ENCODE data around the gene SUPT5H. TPM values are rescaled to one million over a fixed set of nuclear protein-coding genes. Genes with fewer than 3 reads are reported as not detected.

SUPT5H gene
- total and polyA plus RNA-seq, 2 of the 13 experiments (the other 11 are each of a cell fraction or from before 2014, with no cell fraction given) = 48.2 to 51.7 TPM

GRCh38 chr19:39524495-39524894 lies 79.1 kb downstream of the SUPT5H start:
- 77% methylated on average over 8 of the region's 8 CpGs for WGBS (ENCODE audit: low lambda C conversion rate)
- CTCF ChIA-PET (ENCODE audit: low intra/inter-chr PET ratio, low total read pairs) = no interaction called here
- ATAC-seq (peak; percentile 39; the same call in 1 of the 3 replicates), DNase-seq (ENCODE audit: low spot score) (peak; percentile 50), FAIRE-seq (no peak)
- H3K27ac ChIP-seq (ENCODE audit: extremely low read length, insufficient read depth, low read length) = no peak overlapping the region
- POLR2A ChIA-PET = interaction anchor here (0.6 kb wide), 1 partner anchor 10 kb away, joined by 3 read pairs; no protein-coding TSS in a partner anchor
- intact Hi-C loops (cut with micrococcal nuclease; ENCODE audit: unreplicated experiment) = no loop called here
- no TSS peak for BruUV-seq (replicated peaks)
- no peaks in the 10 kb centered on the region for H3K36me3 ChIP-seq (replicated peaks in 1 of 2; ENCODE audit: control insufficient read depth in 1 of 2, insufficient read depth in 2 of 2, low read length in 2 of 2)
- no peak overlapping the region for H3K4me2 ChIP-seq (ENCODE audit: low read depth, low read length)
- H3K9me3 ChIP-seq (ENCODE audit: low read length) = no peaks in the 10 kb centered on the region
- TF ChIP-seq NBN (conservative IDR thresholded peaks at IDR 0.05) (no peak), ZNF644 (CRISPR knock-in tag; IDR thresholded peaks at IDR 0.05; ENCODE audit: low read depth) (0 out of 2 replicates have a peak, but pooled peaks have one; percentile 29), HNF4A (CRISPR knock-in tag; IDR thresholded peaks at IDR 0.05) (peak; percentile 51), RFX1 (IDR thresholded peaks at IDR 0.05) (no peak)
- TF ChIP-seq, protein P1, sequence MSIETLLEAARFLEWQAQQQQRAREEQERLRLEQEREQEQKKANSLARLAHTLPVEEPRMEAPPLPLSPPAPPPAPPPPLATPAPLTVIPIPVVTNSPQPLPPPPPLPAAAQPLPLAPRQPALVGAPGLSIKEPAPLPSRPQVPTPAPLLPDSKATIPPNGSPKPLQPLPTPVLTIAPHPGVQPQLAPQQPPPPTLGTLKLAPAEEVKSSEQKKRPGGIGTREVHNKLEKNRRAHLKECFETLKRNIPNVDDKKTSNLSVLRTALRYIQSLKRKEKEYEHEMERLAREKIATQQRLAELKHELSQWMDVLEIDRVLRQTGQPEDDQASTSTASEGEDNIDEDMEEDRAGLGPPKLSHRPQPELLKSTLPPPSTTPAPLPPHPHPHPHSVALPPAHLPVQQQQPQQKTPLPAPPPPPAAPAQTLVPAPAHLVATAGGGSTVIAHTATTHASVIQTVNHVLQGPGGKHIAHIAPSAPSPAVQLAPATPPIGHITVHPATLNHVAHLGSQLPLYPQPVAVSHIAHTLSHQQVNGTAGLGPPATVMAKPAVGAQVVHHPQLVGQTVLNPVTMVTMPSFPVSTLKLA (IDR thresholded peaks at IDR 0.05) = peak; percentile 38; the same call in 1 of the 2 replicates
- in situ Hi-C loops (cut with HindIII; ENCODE audit: extremely low pct_ligation_motif_present, low pct_unique_long_range_greater_than_20kb) = no loop called here
- no peak overlapping the region for H3K9ac ChIP-seq (ENCODE audit: insufficient read depth, low read depth, low read length)
- no peaks in the 10 kb centered on the region for H4K20me1 ChIP-seq (ENCODE audit: insufficient read depth, low read length)
- H3K79me2 ChIP-seq (ENCODE audit: insufficient read depth, low read length) = no peaks in the 10 kb centered on the region
- H3K4me1 ChIP-seq (ENCODE audit: insufficient read depth, low read length) = peaks cover 23% of the 10 kb centered on the region
- H3K4me3 ChIP-seq (replicated peaks in 1 of 3; ENCODE audit: insufficient read depth in 1 of 3, low read depth in 2 of 3, low read length in 3 of 3) = no peak overlapping the region
- no peak overlapping the region for H2AFZ ChIP-seq (ENCODE audit: low read length)
- no peaks in the 10 kb centered on the region for H3K27me3 ChIP-seq (ENCODE audit: control insufficient read depth in 1 of 2, insufficient read depth in 2 of 2, low read length in 2 of 2)

DNA sequence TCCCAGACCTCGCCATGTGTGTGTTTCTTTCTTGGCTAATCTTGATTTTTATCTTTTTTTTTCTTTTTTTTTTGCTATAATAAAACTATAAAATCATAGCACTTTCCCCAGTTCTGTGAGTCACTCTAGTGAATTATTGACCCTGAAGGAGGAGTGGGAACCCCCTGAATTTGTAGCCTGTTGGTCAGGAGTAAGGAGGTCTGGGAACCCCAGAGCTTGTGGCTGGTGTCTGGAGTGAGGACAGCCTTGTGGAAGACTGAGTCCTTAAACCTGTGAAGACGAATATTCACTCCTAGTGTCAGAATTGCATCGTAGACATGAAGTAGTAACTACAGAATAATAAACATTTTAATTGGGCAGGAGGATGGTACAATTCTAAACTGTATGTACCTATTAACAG lies 79.8 kb downstream of the SUPT5H start:
- in situ Hi-C loops (cut with HindIII; ENCODE audit: extremely low pct_ligation_motif_present, low pct_unique_long_range_greater_than_20kb) (no loop called here), intact Hi-C loops (cut with micrococcal nuclease; ENCODE audit: unreplicated experiment) (no loop called here)
- Histone ChIP-seq H3K79me2 (ENCODE audit: insufficient read depth, low read length) (no peaks in the 10 kb centered on the region), H3K9me3 (ENCODE audit: low read length) (no peaks in the 10 kb centered on the region), H3K4me3 (replicated peaks in 1 of 3; ENCODE audit: insufficient read depth in 1 of 3, low read depth in 2 of 3, low read length in 3 of 3) (no peak overlapping the region), H3K36me3 (replicated peaks in 1 of 2; ENCODE audit: control insufficient read depth in 1 of 2, insufficient read depth in 2 of 2, low read length in 2 of 2) (no peaks in the 10 kb centered on the region), H3K27me3 (ENCODE audit: control insufficient read depth in 1 of 2, insufficient read depth in 2 of 2, low read length in 2 of 2) (no peaks in the 10 kb centered on the region), H3K4me1 (ENCODE audit: insufficient read depth, low read length) (peaks cover 23% of the 10 kb centered on the region), H3K9ac (ENCODE audit: insufficient read depth, low read depth, low read length) (no peak overlapping the region), H3K4me2 (ENCODE audit: low read depth, low read length) (no peak overlapping the region), H2AFZ (ENCODE audit: low read length) (no peak overlapping the region), H4K20me1 (ENCODE audit: insufficient read depth, low read length) (no peaks in the 10 kb centered on the region), H3K27ac (ENCODE audit: extremely low read length, insufficient read depth, low read length) (no peak overlapping the region)
- ChIA-PET POLR2A (interaction anchor here (0.5 kb wide), 1 partner anchor 81 kb away, joined by 3 read pairs; no protein-coding TSS in a partner anchor), CTCF (ENCODE audit: low intra/inter-chr PET ratio, low total read pairs) (no interaction called here)
- FAIRE-seq = no peak
- WGBS (ENCODE audit: low lambda C conversion rate) = 100% methylated on average over 3 of the region's 3 CpGs
- no TSS peak for BruUV-seq (replicated peaks)
- no peak for DNase-seq (ENCODE audit: low spot score)
- no peak for ATAC-seq
- TF ChIP-seq, protein P2, sequence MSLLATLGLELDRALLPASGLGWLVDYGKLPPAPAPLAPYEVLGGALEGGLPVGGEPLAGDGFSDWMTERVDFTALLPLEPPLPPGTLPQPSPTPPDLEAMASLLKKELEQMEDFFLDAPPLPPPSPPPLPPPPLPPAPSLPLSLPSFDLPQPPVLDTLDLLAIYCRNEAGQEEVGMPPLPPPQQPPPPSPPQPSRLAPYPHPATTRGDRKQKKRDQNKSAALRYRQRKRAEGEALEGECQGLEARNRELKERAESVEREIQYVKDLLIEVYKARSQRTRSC (CRISPR knock-in tag; IDR thresholded peaks at IDR 0.05; ENCODE audit: low read depth) = no peak
- TF ChIP-seq ZNF556 (CRISPR knock-in tag; IDR thresholded peaks at IDR 0.05; ENCODE audit: borderline replicate concordance) (no peak), SRSF1 (optimal IDR thresholded peaks at IDR 0.05; ENCODE audit: low read depth, low read length) (no peak), XRCC5 (optimal IDR thresholded peaks at IDR 0.05; ENCODE audit: low read length) (no peak), GMEB1 (CRISPR knock-in tag; IDR thresholded peaks at IDR 0.05; ENCODE audit: borderline replicate concordance) (no peak), SMAD1 (CRISPR knock-in tag; IDR thresholded peaks at IDR 0.05; ENCODE audit: borderline replicate concordance, low read depth) (no peak), ZNF496 (CRISPR knock-in tag; IDR thresholded peaks at IDR 0.05; ENCODE audit: insufficient replicate concordance) (no peak), ZNF354B (CRISPR knock-in tag; IDR thresholded peaks at IDR 0.05) (no peak), NPAS2 (CRISPR knock-in tag; IDR thresholded peaks at IDR 0.05; ENCODE audit: borderline replicate concordance) (no peak), SIN3B (IDR thresholded peaks at IDR 0.05; ENCODE audit: low read length) (no peak), ZSCAN30 (CRISPR knock-in tag; IDR thresholded peaks at IDR 0.05) (no peak)
